ENCODE measurements around the gene C1QTNF12.
"Not testable (repeated sequence)": the region's sequence is repeated elsewhere in the genome, so short reads cannot be mapped to it uniquely, and the experiment has no call there.

C1QTNF12 gene

GRCh38 chr1:1259119-1259488 lies 12.6 kb upstream of the C1QTNF12 start:
- no peak for DNase-seq

DNA sequence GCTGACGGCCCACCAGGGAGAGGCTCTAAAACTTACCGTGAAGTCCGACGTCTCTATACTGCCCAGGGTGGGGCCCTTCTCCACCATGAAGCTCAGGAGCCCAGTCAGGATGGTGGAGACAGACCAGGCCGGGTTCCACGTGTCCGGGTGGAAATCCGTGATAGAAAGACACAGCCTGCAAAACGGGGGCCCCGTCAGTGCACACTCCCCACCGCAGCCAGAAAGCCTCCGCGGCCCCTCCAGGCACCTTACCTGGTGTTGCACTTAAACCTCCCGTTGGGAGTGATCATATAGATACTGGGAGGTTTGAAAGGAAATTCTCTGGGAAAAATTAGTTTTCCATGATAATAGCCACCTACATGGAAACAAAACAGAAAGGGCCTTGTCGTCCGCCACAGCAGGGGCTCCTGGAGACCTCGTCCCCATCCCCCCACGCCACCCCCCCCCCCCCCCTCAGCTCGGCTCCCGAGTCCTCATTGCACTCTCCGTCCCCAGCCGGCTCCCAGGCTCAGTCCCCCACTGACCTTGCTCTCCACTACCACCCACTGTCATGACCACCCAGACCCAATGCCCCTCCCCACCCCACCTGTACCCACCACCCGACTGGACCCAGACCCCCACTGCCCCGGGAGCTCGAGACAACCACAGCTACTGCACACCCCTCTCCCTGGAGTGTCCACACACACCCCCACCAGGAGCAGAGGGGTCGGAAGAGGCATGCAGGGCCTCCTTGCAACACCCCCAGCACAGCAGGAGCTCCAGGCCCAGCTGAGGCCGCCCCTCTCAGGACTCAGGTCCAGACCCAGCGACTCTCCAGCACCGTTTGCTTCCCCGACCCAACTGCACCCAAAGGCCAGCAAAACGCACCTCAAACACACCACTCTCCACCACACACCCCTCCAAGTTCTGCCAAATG lies 10.7 kb upstream of the C1QTNF12 start:
- DNase-seq = no peak

DNA sequence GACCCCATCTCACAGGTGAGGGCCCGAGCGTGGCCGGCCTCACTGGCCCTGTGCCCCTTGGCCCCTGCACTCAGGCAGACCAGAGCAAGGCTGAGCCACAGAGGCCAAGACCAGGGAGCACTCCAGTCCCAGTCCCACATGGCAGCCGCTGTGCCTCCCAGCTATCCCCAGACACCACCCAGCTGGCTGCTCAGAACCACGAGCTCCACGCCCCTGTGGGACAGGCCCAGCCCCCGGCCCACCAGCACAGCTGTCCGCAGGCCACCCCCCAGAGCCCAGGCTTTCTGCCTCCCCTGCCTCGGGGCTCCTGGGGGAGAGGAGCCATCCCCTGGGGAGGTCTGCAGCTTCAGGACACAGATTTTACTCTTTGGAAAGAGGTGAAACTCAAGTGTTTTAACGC lies 9.1 kb upstream of the C1QTNF12 start:
- DNase-seq = no peak

DNA sequence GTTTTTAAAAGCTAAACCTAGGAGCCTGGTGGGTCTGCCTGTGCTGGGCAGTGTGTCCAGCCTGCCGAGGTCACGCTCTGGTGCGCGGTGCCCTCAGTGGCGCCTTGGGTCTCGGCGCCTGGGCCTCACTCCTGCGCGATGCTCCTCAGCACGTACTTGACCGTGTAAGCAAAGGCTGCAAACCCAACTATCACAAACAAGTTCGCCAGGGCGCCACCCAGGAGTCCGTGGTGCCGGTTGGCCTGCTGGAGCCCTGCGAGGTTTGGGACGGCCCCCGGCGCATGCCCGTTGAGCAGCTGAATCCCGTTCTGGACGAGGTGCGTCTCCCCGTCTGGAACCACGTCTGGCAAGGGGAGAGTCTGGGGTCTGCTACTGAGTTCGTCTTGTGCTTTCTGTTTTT lies 8.6 kb upstream of the C1QTNF12 start:
- no peak for DNase-seq

DNA sequence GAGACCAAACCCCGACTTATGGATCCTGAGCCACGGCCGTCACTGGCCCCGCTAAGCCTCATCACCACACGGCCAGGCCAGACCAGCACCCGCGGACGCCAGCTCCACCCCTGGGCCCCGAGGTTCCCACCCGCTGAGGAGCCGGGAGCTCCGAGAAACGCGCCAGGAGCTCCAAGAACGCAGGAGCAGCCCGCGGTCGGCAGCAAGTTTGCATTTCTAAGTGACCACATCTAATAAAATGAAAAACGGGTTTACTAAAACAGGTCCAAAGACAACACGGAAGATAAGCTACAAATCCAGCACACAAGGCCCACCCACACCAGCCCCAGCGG lies 8.1 kb upstream of the C1QTNF12 start:
- DNase-seq = no peak

- no peak for DNase-seq
These were observed 7.6 kb upstream of the C1QTNF12 start for GRCh38 chr1:1253972-1254666.

- no peak for DNase-seq
These were observed 6.8 kb upstream of the C1QTNF12 start for GRCh38 chr1:1253314-1253713.

GRCh38 chr1:1250786-1251284 lies 4.3 kb upstream of the C1QTNF12 start:
- DNase-seq = no peak

DNA sequence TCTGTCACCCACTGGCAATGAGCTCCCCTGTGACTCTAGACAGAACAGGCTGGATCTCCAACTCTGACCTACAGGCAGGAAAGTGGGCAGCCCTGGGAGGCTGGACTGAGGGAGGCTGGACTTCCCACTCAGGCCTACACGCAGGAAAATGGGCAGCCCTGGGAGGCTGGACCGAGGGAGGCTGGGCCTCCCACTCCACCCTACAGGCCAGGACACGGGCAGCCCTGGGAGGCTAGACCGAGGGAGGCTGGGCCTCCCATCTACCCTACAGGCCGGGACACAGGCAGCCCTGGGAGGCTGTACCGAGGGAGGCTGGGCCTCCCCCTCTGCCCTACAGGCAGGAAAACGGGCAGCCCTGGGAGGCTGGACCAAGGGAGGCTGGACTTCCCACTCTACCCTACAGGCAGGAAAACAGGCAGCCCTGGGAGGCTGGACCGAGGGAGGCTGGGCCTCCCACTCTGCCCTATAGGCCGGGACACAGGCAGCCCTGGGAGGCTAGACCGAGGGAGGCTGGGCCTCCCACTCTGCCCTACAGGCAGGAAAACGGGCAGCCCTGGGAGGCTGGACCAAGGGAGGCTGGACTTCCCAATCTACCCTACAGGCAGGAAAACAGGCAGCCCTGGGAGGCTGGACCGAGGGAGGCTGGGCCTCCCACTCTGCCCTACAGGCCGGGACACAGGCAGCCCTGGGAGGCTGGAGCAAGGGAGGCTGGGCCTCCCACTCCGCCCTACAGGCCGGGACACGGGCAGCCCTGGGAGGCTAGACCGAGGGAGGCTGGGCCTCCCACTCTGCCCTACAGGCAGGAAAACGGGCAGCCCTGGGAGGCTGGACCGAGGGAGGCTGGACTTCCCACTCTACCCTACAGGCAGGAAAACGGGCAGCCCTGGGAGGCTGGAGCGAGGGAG lies 1.7 kb upstream of the C1QTNF12 start:
- DNase-seq = not testable (repeated sequence)

- no peak for DNase-seq
These were observed 905 bp upstream of the C1QTNF12 start for GRCh38 chr1:1247341-1247913.

DNA sequence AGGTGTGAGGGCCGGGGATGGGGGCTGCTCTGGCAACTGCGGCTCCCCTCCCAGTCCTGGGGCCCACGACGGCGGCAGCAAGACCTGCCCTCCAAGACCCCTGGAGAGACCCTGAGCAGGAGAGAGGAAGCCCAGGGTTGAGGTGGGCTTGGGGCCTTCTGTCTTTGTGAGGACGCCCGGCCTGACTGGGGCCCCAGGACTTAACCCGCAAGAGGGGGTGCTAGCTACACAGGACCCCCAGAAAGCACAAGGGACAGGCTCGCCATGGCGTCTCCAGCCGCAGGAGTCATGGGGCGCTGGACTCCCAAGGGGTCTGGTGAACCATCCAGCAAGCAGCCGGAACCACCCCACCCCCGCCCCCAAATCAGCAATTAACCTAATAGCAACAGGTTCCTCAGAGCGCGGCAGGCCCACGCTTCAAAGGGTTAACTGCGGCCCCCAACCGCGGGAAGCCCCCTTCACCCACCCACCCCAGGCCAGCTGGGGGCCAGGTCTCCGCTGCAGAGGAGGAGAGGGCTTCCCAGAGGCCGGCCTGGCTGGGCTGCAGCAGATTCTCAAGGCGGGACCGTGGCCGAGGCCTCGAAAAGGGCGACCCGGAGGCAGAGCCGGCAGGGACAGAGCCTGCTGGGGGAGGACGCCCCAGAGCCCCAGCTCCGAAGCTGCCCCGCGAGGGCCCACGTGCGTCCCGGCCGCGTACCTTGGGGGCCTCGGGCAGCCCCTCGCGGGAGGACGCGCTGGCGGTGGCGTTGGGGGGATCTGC lies 525 bp downstream of the C1QTNF12 start:
- DNase-seq = no peak

DNA sequence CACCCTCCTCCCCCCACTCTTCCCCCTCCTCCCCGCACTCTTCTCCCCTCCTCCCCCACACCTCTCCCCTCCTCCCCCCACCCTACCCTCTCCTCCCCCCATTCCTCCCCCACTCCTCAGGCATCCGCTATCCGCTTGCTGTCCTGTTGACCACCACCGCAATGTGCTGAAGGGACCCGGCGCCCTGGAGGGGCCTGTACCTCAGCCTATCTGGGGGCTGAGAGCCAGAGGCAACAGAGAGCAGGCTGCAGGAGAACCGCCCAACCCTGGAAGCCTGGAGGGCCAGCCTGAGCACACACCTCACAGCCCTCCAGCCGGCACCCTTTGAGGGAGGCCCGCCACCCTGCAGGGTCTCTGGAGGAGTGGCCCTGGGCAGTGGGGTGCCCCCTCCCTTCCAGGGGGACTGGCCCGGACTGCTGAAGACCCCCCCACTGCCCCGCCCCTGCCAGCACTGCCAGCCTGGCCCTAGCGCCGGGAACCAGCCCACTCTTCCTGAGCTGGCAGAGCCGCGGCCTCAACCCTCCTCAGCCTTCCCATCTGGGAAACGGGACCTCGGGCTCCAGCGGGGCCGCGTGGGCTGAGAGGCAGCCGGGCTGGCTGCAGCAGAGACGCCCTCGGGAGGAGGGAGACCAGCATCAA lies 1.2 kb downstream of the C1QTNF12 start:
- DNase-seq = no peak

- DNase-seq = no peak
These were observed 2.2 kb downstream of the C1QTNF12 start for GRCh38 chr1:1244192-1244811.

DNA sequence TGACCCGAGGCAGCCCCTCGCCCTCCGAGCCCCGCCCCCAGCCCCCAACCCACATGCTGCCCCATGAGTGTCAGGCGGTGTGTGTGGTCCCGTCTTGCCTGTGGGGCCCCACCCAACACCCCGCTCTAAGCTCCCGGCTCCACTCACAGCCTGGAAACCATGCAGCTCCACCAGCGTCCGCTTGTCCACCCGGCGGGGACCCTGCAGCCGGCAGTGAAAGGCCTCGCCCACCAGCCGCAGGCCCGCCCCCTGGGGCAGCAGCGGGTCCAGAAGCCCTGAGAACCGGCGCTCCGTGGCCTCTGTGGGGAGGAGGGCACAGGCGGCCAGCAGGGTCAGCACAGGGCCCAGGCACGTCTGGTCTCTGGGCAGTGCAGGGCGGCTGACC lies 2.7 kb downstream of the C1QTNF12 start:
- DNase-seq = no peak

GRCh38 chr1:1243266-1243660 lies 3.3 kb downstream of the C1QTNF12 start:
- no peak for DNase-seq

- DNase-seq = no peak
These were observed 3.9 kb downstream of the C1QTNF12 start for GRCh38 chr1:1242461-1243265.

DNA sequence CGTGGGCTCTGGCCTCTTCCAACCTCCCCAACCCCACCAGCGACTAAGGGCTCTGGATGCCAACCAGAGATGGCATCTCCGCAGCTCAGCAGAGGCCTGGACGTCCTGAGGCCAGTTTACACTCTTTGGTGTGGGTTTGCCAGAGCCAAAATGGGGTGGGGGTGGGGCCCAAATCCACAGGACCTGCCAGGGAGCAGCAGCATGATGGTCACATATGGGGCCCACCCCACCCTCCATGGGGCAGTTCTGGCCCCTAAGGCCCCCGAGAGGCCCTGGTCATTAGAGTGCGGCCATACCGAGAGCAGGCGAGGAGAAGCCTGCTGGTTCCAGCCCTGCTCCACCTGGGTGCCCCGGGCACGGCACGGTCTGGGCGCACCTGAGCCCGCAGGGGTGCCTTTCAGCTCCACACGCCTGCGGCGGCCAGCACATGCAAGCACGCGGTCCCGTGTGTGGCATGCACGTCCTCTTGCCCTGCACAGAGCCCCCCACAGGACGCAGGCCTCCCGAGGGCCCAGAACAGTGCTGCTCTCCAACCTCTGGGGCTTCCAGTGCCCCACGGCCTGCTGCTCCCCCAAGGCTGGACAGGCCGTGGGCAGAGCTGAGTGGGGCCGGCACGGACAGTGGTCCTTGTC lies 4.8 kb downstream of the C1QTNF12 start:
- DNase-seq = no peak

GRCh38 chr1:1240822-1241587 lies 5.5 kb downstream of the C1QTNF12 start:
- DNase-seq = no peak

DNA sequence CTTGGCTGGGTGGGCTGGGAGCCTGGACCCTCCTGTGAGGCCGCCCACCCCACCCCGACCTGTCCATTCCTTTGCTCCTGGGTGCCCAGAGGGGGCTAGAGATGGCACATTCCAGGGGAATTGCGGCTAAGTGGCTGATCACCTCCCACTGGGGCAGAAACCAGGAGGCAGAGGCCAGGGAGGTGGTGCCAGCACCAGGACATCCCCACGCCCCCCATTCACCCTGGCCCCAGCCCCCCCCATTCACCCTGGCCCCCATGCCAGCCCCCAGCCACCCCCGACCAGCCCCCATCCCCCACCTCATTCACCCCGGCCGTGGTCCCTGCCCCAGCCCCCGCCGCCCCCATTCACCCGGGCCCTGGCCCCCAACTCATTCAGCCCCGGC lies 6.2 kb downstream of the C1QTNF12 start:
- DNase-seq = no peak
